Panc1 (cell line): ENCODE results near the gene SERPINA4. TPM values are rescaled to one million over a fixed set of nuclear protein-coding genes. Genes with fewer than 3 reads are reported as not detected.

Source experiments
- ATAC-seq: fragments of 200-7000 bp; cut with Tn5 transposase; 2 replicates; pipeline ENCODE4 v1.9.1; 2020; ENCODE audit warnings: mild to moderate bottlenecking, moderate library complexity
- BruUV-seq: library from RNA; stranded (reverse); fragments of 400-500 nt; replicated peaks from 2 replicates; lab custom pipeline; 2021; lab: Mats Ljungman, UMichigan
- CTCF ChIA-PET: fragments of 300-600 bp; sonication (Branson Sonifier 250); formaldehyde crosslinking; loops from one replicate; lab custom pipeline; 2022; ENCODE audit warnings: antibody characterized with exemption; lab: Charles Lee
- POLR2A ChIA-PET: fragments of 300-600 bp; sonication (Branson Sonifier 250); formaldehyde crosslinking; loops from one replicate; lab custom pipeline; 2022; ENCODE audit warnings: antibody characterized with exemption; lab: Charles Lee
- DNase-seq: peaks from one replicate; pipeline ENCODE4 v3.0.0-alpha.2; 2010; ENCODE audit warnings: low read depth, low spot score
- H3K27ac ChIP-seq: 2 replicates; pipeline ENCODE4 v1.5.1; 2011; ENCODE audit warnings: mild to moderate bottlenecking, low read length, inconsistent platforms
- H3K27me3 ChIP-seq: fragments of 200-500 bp; sonication (Bioruptor generic); 2 replicates; pipeline ENCODE4 v1.6.0; 2014; ENCODE audit warnings: low read length, inconsistent platforms; ENCODE audit not compliant: control insufficient read depth, insufficient read depth
- H3K36me3 ChIP-seq: fragments of 200-500 bp; sonication (Bioruptor generic); 2 replicates; pipeline ENCODE4 v1.5.1; 2014; ENCODE audit warnings: inconsistent platforms, mild to moderate bottlenecking, low read length, moderate library complexity; ENCODE audit not compliant: control insufficient read depth, insufficient read depth
- H3K4me1 ChIP-seq: 2 replicates; pipeline ENCODE4 v1.5.1; 2011; ENCODE audit warnings: inconsistent platforms, mild to moderate bottlenecking, low read length, moderate library complexity; ENCODE audit not compliant: control insufficient read depth, insufficient read depth
- H3K4me3 ChIP-seq, 2 experiments: 2 replicates each; pipeline ENCODE4 v1.5.1; 2011 to 2012; ENCODE audit warnings: low read depth in 2 of 2, low read length in 2 of 2, mild to moderate bottlenecking in 2 of 2, inconsistent platforms in 1 of 2, moderate library complexity in 1 of 2
- H3K9me3 ChIP-seq: fragments of 200-500 bp; sonication (Bioruptor generic); 2 replicates; pipeline ENCODE4 v1.5.1; 2014; ENCODE audit warnings: low read depth, mild to moderate bottlenecking, inconsistent platforms, low read length, moderate library complexity; ENCODE audit not compliant: control insufficient read depth, insufficient read depth
- CTCF ChIP-seq: fragments of 450-650 bp; IDR thresholded peaks from 2 replicates; pipeline ENCODE4 v1.5.1; 2017; ENCODE audit warnings: mild to moderate bottlenecking
- POLR2AphosphoS5 ChIP-seq: IDR thresholded peaks from 2 replicates; pipeline ENCODE4 v1.6.1; 2012; ENCODE audit warnings: mild to moderate bottlenecking, low read depth, low read length, moderate library complexity
- REST ChIP-seq, 2 experiments: IDR thresholded peaks; 2 replicates each; pipeline ENCODE4 v1.6.1; 2011 to 2012; ENCODE audit warnings: low read depth in 2 of 2, control low read depth in 1 of 2, low read length in 1 of 2, mild to moderate bottlenecking in 1 of 2, moderate library complexity in 1 of 2; ENCODE audit not compliant: insufficient read depth in 1 of 2
- SIN3A ChIP-seq: IDR thresholded peaks from 2 replicates; pipeline ENCODE4 v1.6.1; 2012; ENCODE audit warnings: low read depth, mild to moderate bottlenecking, low read length, moderate library complexity, borderline replicate concordance; ENCODE audit not compliant: insufficient read depth
- TCF7L2 ChIP-seq: IDR thresholded peaks from 2 replicates; pipeline ENCODE4 v1.6.1; 2011; ENCODE audit warnings: mild to moderate bottlenecking, low read depth, low read length, inconsistent platforms
- in situ Hi-C: cut with HindIII; loops from 2 replicates; pipeline ENCODE4 v1.10.0; 2016; ENCODE audit warnings: low sequenced_read_pairs, low pct_unique_long_range_greater_than_20kb
- intact Hi-C: fragments of 100-400 bp; cut with micrococcal nuclease; formaldehyde crosslinking; loops from one replicate; pipeline ENCODE4 v1.10.0; 2022; ENCODE audit not compliant: unreplicated experiment
- total RNA-seq: library from RNA; stranded (reverse); gene quantifications from one replicate; pipeline ENCODE4 v1.2.1, GENCODE V29; 2021; ENCODE audit not compliant: unreplicated experiment

SERPINA4 gene
- total RNA-seq, 1 experiment from 2014 or later = 0.10 TPM

- in situ Hi-C loops = no loop called here
- ChIA-PET POLR2A (no interaction called here), CTCF (no interaction called here)
- Histone ChIP-seq H3K4me3 (no peak overlapping the region), H3K9me3 (no peaks in the 10 kb centered on the region; the same call in 1 of the 2 replicates), H3K4me1 (no peaks in the 10 kb centered on the region), H3K27me3 (no peaks in the 10 kb centered on the region), H3K27ac (no peak overlapping the region), H3K36me3 (no peaks in the 10 kb centered on the region)
- no peak for ATAC-seq
- no peak for DNase-seq
- intact Hi-C loops = no loop called here
- TF ChIP-seq SIN3A (no peak), TCF7L2 (no peak), POLR2AphosphoS5 (no peak), REST (IDR thresholded peaks at IDR 0.05; ENCODE audit: insufficient read depth in 1 of 2, low read depth in 2 of 2, low read length in 1 of 2) (no peak), CTCF (no peak)
- no TSS peak for BruUV-seq
Observed at GRCh38 chr14:94559638-94560290, 1.5 kb upstream of the SERPINA4 start.

GRCh38 chr14:94560291-94560665 lies 964 bp upstream of the SERPINA4 start:
- in situ Hi-C loops (no loop called here), intact Hi-C loops (no loop called here)
- no peak overlapping the region for H3K4me3 ChIP-seq
- no peak for TF ChIP-seq SIN3A
- no peak for TF ChIP-seq POLR2AphosphoS5
- no peak for TF ChIP-seq CTCF
- no peak for TF ChIP-seq REST (IDR thresholded peaks at IDR 0.05; ENCODE audit: insufficient read depth in 1 of 2, low read depth in 2 of 2, low read length in 1 of 2)
- TF ChIP-seq TCF7L2 = no peak
- BruUV-seq = no TSS peak
- H3K27ac ChIP-seq = no peak overlapping the region
- no peaks in the 10 kb centered on the region; the same call in 1 of the 2 replicates for H3K9me3 ChIP-seq
- CTCF ChIA-PET = no interaction called here
- no peak for DNase-seq
- no peaks in the 10 kb centered on the region for H3K36me3 ChIP-seq
- POLR2A ChIA-PET = no interaction called here
- H3K4me1 ChIP-seq = no peaks in the 10 kb centered on the region
- ATAC-seq = no peak
- no peaks in the 10 kb centered on the region for H3K27me3 ChIP-seq
